Inflammatory macrophage (primary cell): ENCODE data around the gene HOXA1.

Experiments
- DNase-seq, 2 donors: peaks; one replicate each; pipeline ENCODE4 v3.0.0-alpha.2; 2020 to 2022
- total RNA-seq, 18 experiments: gene quantifications; one replicate each; lab custom pipeline; 2026; ENCODE audit warnings: mixed read lengths in 6 of 18, inconsistent platforms in 2 of 18; lab: John Stamatoyannopoulos, UW

Gene HOXA1
- total RNA-seq, result 0 to 3.5 (median 0.90) reads per million in 18 experiments

- peak; percentile 88 to 93 for DNase-seq
These were observed at the start of gene HOXA1 for GRCh38 chr7:27095897-27096767. Gene HOXA1, minus strand, starts transcription at chr7:27096000. Its CDS starts 88 bp downstream, at chr7:27095912.

DNA sequence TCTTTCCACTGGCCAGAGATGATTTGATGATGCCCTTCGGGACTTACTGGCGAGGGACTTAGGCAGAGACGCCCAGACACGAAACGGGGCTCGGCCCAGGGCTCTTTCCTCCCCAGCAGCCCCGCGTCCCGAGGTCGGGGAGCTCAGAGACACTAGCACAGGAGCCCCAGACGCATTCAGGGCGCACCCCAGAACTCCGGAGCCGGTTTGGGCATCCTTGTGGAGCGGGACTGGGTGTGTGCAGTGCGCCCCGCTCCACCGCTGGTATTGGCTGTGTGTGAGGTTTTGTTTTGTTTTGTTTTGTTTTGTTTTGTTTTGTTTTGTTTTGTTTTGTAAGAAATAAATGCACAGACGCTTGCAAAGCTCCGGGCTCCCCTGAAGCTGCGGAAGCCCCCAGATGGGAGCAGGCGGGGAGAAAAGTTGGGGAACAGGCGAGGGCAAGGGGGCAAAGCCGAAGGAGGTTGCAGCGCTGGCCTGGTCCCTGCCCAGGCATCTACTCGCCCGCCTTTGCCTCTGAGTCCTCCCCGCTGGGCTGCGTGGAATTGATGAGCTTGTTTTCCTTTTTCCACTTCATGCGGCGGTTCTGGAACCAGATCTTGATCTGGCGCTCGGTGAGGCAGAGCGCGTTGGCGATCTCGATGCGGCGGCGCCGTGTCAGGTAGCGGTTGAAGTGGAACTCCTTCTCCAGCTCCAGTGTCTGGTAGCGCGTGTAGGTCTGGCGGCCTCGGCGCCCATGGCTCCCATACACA, 49.5 kb upstream of the HOXA1 start:
- DNase-seq, result no peak

DNA sequence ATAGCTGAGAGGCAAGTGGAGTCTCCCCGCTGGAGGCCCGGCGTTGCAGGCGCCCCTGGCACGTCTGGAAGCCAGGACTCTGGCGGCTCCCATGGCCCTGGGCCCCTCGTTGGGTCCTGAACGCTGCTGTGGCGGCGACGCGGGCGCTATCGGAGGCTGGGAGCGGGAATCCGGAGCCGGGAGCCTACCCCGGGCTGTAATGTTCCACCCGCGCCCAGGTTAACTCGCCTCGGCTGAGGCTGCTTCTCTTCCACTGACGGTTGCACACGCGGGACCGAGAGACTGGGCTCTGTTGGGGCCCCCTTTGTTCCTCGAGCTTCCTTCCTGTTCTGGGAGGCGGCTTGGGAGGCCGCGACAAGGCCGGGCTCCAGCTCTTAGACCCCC, 49.0 kb upstream of the HOXA1 start:
- DNase-seq, result no peak

DNA sequence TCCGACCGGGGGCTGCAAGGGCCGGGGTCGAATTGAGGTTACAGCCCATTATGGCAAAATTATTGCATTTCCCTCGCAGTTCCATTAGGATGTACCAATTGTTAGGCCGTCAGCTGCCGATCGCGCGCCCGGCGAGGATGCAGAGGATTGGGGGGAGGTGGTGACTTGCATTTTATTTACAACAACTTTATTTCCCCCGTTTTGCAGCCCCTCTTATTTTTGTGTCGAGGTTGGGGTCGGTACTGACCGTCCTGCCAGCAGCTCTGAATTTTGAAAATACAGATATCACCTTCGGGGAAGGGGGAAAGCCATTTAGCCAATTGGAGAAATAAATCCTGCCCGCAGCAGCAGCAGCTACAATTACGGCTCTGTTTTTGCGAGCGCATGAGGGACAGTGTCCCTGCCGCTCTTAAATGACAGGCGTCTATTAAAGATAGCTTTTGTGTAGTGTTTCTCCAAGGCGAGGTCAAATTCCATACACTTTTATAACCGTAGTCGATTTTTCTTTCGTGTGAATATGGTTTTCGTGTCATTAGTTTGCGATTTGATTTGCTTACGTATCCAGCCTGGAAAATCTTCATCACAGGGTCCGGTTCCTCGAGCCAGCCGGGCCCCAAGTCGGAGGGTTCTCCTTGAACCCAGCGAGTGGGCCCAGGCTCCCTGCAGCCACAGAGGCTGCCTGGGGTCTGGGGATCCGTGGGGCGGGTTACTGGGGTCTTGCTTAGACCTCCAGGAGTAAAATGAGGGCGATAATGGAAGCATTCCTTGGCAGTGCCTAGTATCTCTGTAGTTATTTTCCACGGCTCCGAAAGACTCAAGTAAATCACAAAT, 48.4 kb upstream of the HOXA1 start:
- DNase-seq, result no peak

GRCh38 chr7:27143023-27143949, 47.5 kb upstream of the HOXA1 start, which contains the start of gene HOXA5:
Gene HOXA5, minus strand, starts transcription at chr7:27143681. Its CDS starts 74 bp downstream, at chr7:27143607.
- peak; percentile 55 to 68 for DNase-seq

DNA sequence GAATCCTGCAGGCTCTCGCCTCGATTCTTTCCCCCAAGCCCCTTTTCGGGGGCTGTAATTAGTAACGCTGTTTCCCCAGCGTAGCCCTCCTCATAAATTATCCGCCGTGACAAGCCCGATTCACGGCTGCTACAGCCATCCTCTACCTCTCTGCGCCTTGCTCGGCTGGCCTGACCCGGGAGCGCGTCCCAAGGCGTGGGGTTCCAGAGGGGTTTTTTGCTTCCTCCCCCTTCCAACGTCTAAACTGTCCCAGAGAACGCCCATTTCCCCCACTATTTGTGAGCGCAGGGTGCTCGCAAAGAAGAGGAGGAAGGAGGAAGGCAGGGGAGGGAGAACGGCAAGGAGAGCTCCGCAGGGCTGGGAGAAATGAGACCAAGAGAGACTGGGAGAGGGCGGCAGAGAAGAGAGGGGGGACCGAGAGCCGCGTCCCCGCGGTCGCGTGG, 46.8 kb upstream of the HOXA1 start:
- no peak for DNase-seq

GRCh38 chr7:27141923-27142579, 46.3 kb upstream of the HOXA1 start:
- DNase-seq, result no peak

GRCh38 chr7:27141137-27141922, 45.5 kb upstream of the HOXA1 start:
- no peak for DNase-seq

DNA sequence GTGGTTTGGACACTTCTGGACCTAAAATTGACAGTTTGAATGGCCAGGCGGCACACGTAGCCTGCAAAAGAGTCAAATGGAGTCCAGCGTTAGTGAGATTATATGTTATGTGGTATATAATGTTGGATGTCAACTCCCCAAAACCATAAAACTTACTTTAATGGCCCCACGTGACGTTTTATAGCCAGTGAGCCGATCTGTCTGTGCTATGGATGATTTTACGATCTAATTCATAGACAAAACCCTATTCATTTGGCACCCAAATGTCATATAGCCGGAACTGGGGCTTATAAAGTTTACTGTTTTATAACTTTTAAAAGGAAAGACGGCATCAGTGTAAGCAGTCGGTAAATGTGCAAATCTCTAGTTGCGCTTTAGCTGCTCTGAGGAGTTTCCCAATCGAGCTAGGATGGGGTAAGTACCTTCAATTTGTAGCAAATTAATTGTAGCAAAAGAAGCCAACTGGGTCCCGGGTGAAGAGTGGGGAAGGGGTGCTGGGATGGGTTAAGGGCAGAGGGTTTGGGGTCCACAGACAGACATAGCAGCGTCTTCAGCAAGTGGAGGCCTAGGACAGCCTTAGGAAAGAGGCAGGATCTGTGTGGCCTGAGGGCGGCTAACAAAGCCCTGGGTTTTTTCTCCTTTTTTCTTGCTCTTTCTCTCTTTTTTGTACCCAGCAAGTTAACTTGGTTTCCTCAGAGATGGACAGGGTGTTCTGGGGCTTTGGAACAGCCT, 44.5 kb upstream of the HOXA1 start:
- DNase-seq, result no peak

DNA sequence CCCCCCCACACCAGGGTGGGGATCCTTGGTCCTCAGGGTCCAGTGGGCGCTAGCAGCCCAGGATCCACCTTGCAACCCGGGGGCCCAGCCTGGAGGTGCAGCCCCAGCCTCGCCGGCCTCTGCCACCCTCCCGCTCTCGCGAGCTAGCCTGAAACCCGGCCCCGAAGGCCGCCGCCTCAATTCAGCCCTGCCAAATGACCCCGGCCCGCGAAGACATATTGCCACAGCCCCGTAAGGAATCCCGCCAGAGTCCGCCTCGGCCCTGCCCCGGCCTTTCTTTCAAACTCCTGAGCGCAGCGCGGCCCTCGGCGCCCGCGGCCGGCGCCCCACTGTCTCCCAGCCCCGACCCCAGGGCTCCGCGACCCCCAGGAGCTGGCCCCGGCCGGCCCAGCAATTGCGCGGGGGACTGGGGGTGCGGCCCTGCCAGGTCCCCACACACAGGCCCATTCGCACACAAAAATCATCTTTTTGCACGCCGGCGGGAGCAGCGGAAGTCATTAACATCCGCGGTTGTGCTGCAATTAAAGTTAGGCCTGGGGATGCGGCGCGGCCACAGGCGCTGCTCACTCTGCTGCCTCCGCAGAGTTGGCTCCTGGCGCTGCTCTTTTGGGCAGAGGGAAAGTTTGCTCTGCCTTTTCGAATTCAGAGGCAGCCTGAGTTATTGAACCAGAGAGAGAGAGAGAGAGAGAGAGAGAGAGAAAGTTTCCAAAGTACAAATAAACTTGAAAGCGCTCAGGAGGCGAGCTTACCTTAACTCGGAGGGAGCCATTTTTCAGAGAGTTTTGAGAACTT, 43.7 kb upstream of the HOXA1 start:
- no peak for DNase-seq

GRCh38 chr7:27138985-27139333, 43.2 kb upstream of the HOXA1 start:
- no peak for DNase-seq

- DNase-seq, result no peak
These were observed 42.7 kb upstream of the HOXA1 start for GRCh38 chr7:27138472-27138871.

- DNase-seq, result no peak
These were observed 42.0 kb upstream of the HOXA1 start for GRCh38 chr7:27137640-27138315.

DNA sequence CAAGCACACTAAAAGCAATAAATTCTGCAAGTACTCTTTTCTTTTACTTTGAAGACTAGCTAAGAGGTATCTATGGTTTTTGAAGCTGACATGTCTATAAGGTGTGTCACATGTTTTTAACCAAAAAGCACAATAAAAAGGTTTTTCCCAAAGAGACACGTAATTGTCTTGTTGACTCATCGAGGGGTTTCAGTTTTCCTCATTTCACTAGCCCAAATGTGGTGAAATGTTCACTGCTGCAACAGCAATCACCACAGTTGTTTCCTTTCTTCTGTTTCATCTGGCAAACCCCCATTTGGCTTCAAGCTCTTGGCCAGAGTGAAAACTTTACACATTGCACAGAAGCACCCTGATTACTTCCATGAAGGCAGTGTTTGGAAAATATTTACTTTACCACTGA, 38.6 kb upstream of the HOXA1 start:
- DNase-seq, result peak; percentile 69 to 73

DNA sequence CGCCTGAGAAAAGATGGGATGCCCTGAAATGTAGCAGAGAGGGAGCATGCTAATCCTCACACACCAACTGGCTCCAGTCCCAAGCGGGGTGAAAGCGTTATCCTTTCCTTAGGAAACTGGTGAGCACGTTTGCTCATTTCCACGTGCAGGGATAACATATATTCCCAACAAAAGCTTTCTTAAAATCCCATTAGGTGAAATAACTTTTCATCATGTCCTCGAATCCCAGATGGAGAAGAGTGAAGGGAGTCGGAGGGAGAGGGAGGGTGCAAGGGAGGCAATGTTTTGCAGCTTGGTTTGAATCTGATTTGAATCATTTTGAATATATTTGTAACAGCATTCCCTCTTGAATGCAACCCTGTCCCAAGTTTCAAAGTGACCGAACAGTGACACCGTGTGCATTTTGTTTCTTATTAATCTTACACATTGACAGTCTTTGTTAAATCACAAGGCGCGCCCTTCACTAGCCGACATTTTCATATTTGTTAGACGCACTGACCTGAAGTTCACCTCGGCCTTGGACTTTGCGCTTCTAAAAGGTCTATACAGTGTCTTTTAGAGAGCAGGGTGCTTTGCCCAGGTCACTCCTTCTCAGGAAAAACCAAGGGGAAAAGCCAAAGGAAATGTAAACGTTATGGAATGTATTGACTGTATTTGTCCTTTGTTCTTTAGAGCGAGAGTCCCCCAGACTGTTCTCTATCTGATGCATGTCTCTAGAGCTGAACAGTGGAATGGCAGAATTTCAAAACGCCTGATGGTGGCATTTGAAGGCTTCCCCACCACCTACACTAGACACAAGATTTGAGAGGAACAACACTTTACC, 37.8 kb upstream of the HOXA1 start:
- peak; percentile 30 to 70 for DNase-seq

DNA sequence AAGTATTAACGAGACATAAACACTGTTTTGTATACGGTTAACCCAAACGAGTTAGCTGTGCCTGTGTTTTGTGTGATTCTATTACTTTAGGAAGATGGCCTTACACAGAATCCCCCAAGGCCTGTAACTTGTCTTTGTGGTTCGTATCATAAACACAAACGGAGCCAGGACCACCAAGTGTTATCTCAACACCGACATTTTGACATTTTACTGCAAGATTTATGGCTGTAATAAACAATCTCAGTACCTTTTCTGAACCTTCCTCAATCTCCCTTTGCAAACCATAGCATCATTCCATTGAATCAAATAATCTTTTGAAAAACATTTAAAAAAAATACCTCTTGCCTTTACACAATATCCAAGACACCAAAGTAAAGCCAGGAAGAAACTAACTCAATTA, 37.2 kb upstream of the HOXA1 start:
- no peak for DNase-seq

DNA sequence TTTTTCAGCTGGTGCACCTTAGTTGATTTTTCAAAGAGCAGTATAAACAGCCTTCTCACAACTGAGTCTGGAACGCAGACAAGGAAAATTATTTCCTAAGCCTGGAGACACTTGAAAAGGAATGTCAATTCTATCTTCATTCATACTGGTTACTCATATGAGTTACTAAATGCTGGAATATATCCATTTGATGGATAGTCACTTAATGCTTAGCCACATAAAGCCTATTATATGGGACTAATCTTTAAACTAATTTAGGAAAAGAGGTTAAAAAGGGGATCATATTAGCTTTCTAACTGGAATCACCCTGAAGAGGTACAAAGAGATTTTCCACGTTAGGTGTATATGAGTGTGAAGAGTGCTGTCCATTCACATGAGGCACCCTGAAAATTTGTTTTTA, 36.4 kb upstream of the HOXA1 start:
- DNase-seq, result no peak
